ENCODE data around the gene JARID2. TPM values are rescaled to one million over a fixed set of nuclear protein-coding genes. Genes with fewer than 3 reads are reported as not detected.

The JARID2 gene
- total and polyA plus RNA-seq, 2 of the 4 experiments (the other 2 are of a cell fraction), result 9.6 to 12.9 TPM

DNA sequence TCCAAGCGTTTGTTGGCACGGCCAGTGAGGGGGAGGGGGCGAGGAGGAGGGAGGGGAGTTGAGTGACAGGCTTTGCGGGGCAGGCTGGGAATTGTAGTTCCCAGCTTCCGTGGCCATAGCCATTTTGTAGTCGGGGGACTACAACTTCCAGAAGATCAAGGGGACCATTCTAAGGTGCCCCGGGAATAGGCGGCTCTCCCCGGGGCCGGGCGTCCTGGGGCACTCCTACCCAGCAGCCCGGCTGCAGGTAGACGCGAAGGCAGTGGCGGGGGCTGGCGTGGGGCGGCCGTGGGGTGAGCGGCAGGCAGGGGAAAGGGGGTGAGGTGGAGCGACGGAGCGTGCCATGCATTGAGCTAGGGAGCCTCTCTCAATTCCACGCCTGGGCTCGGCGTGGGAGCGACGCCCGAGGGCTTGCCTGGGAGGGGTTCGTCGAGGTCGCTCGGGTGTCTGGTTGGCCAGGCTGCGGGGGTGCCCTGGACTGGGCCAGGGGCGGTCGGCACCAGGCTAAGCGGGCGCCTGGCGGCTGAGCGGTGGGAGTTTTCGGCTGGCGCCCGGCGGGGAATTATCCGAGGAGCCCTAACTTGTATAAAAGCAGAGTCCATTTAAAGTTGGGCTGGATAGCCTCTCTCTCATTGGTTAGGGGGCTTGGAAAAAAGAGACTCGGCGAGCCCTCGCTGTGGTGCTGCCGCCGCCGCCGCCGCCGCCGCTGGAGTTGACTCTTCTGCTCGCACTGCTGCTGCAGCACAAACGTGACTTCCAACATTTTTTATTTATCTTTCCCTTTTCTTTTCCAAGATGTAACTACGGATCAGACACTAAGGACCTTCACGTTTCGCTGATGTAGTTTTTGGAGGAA lies at the start of gene JARID2 (continued):
- TF ChIP-seq CEBPB (IDR thresholded peaks at IDR 0.05; ENCODE audit: low read depth, low read length), result no peak

DNA sequence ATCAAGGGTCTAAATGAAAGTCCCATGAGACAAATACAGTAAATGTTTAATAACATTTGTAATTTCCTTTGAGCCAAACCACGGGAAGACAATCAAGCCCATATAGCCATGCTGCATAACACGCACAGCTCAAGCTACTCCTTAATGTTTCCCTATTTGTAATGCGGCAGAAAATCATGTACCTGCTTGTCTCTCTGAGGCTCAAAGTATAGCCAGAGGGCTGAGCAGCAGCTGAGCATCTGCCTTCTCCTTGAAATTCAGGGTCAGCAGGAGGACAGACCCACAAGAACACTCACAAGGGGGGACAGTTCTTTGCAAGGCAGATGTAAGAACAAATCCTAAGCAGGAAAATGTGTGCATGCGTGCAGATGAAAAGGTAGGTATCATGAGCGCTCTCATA lies 45.8 kb upstream of the JARID2 start:
- H2BK5ac ChIP-seq (ENCODE audit: low read depth, low read length, poor library complexity, severe bottlenecking), result no peak overlapping the region
- H3K9me1 ChIP-seq (ENCODE audit: insufficient read depth, low read length), result no peaks in the 10 kb centered on the region
- H3K4me3 ChIP-seq (ENCODE audit: insufficient read depth, low read depth, low read length), result no peak overlapping the region
- WGBS, 2 experiments (ENCODE audit: extremely low coverage in 2 of 2, insufficient read length in 1 of 2), result 83% methylated on average over 1 of the region's 5 CpGs; no CpG with 5 or more reads in 1 of the 2 experiments
- no TSS peak for BruUV-seq (replicated peaks)
- no peak overlapping the region for H4K5ac ChIP-seq (ENCODE audit: low read depth, low read length)
- H3K56ac ChIP-seq (ENCODE audit: extremely low read depth, insufficient read depth, low read length), result no peak overlapping the region
- H4K91ac ChIP-seq (ENCODE audit: insufficient read depth, low read depth, low read length), result no peak overlapping the region
- no peak overlapping the region for H3K9ac ChIP-seq (ENCODE audit: low read depth, low read length)
- no peak overlapping the region for H2BK20ac ChIP-seq (ENCODE audit: low read depth, low read length)
- ATAC-seq (ENCODE audit: low read depth) (no peak), DNase-seq (no peak)
- no peak overlapping the region for H2AFZ ChIP-seq (replicated peaks; ENCODE audit: low read length, poor library complexity)
- TF ChIP-seq MXI1 (IDR thresholded peaks at IDR 0.05; ENCODE audit: borderline replicate concordance, low read depth, low read length) (no peak), FOS (IDR thresholded peaks at IDR 0.05; ENCODE audit: low read depth, low read length) (no peak), CTCF (conservative IDR thresholded peaks at IDR 0.05; ENCODE audit: low read depth, low read length) (no peak), SMC3 (IDR thresholded peaks at IDR 0.05; ENCODE audit: low read depth, low read length) (no peak), MAFK (IDR thresholded peaks at IDR 0.05; ENCODE audit: low read depth, low read length) (no peak), RFX5 (IDR thresholded peaks at IDR 0.05; ENCODE audit: low read depth, low read length) (no peak), MAZ (IDR thresholded peaks at IDR 0.05; ENCODE audit: borderline replicate concordance, low read depth, low read length) (no peak), CHD1 (IDR thresholded peaks at IDR 0.05; ENCODE audit: low read depth, low read length) (no peak)
- TF ChIP-seq, protein P1, sequence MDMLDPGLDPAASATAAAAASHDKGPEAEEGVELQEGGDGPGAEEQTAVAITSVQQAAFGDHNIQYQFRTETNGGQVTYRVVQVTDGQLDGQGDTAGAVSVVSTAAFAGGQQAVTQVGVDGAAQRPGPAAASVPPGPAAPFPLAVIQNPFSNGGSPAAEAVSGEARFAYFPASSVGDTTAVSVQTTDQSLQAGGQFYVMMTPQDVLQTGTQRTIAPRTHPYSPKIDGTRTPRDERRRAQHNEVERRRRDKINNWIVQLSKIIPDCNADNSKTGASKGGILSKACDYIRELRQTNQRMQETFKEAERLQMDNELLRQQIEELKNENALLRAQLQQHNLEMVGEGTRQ (IDR thresholded peaks at IDR 0.05; ENCODE audit: low read depth, low read length), result no peak
- TF ChIP-seq, protein P2, sequence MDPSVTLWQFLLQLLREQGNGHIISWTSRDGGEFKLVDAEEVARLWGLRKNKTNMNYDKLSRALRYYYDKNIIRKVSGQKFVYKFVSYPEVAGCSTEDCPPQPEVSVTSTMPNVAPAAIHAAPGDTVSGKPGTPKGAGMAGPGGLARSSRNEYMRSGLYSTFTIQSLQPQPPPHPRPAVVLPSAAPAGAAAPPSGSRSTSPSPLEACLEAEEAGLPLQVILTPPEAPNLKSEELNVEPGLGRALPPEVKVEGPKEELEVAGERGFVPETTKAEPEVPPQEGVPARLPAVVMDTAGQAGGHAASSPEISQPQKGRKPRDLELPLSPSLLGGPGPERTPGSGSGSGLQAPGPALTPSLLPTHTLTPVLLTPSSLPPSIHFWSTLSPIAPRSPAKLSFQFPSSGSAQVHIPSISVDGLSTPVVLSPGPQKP (IDR thresholded peaks at IDR 0.05; ENCODE audit: borderline replicate concordance, low read depth, low read length), result no peak
- ChIA-PET POLR2A (ENCODE audit: unreplicated experiment) (no interaction called here), CTCF (no interaction called here)
- no peaks in the 10 kb centered on the region for H3K4me1 ChIP-seq (ENCODE audit: control insufficient read depth, insufficient read depth, low read length)
- H3K4ac ChIP-seq (ENCODE audit: low read depth, low read length), result no peak overlapping the region
- H2BK15ac ChIP-seq (ENCODE audit: low read depth, low read length), result no peak overlapping the region
- H3K36me3 ChIP-seq (ENCODE audit: control insufficient read depth, insufficient read depth, low read length), result no peaks in the 10 kb centered on the region
- H3K4me2 ChIP-seq (ENCODE audit: low read depth, low read length), result no peak overlapping the region
- no peaks in the 10 kb centered on the region for H3K27me3 ChIP-seq (ENCODE audit: control insufficient read depth, insufficient read depth, low read length)
- in situ Hi-C loops (cut with MboI; ENCODE audit: low sequenced_read_pairs) (no loop called here), intact Hi-C loops (cut with micrococcal nuclease) (no loop called here), dilution Hi-C loops (cut with HindIII; ENCODE audit: low sequenced_read_pairs, unreplicated experiment) (no loop called here)
- H4K20me1 ChIP-seq (ENCODE audit: insufficient read depth, low read length), result no peaks in the 10 kb centered on the region
- H3K18ac ChIP-seq (ENCODE audit: low read depth, low read length), result no peak overlapping the region
- H4K8ac ChIP-seq (ENCODE audit: low read depth in 2 of 2, low read length in 2 of 2), result no peak overlapping the region
- H2AK9ac ChIP-seq (replicated peaks; ENCODE audit: low read depth, low read length, poor library complexity), result no peak overlapping the region
- H3K14ac ChIP-seq (replicated peaks; ENCODE audit: low read depth, low read length), result no peak overlapping the region
- H3K79me1 ChIP-seq (ENCODE audit: low read depth in 1 of 2, low read length in 2 of 2), result no peaks in the 10 kb centered on the region
- H3K9me3 ChIP-seq (ENCODE audit: control insufficient read depth, insufficient read depth, low read length), result no peaks in the 10 kb centered on the region
- H2AK5ac ChIP-seq (ENCODE audit: low read depth, low read length), result no peak overlapping the region
- H2BK120ac ChIP-seq (ENCODE audit: low read depth, low read length), result no peak overlapping the region
- H3K23ac ChIP-seq (ENCODE audit: low read depth, low read length), result no peak overlapping the region
- H3K27ac ChIP-seq (ENCODE audit: insufficient read depth, low read length), result no peak overlapping the region
